NCI-H748 (cell line): Measurements from ENCODE around the gene FMO3.

ENCODE experiments used
- DNase-seq: peaks from one replicate; lab custom pipeline; 2025; ENCODE audit not compliant: unreplicated experiment; lab: John Stamatoyannopoulos, UW

FMO3 gene

DNA sequence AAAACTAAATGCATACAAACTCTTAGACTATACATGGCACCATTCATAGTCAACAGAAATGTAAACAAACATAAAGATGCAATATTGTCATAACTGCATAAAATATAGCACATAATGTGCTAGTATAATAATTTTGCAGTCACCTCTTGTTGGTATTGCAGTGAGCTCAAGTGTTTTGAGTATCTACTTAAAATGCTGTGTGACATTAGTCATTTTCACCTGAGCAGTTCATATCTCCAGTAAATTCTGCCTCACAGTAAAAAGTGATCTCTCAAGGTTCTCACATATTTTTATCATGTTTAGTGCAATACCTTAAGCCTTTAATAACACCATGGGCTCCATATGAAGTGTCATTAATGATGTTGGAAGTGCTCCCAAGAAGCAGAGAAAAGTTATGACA, 64.8 kb downstream of the FMO3 start:
- no peak for DNase-seq

DNA sequence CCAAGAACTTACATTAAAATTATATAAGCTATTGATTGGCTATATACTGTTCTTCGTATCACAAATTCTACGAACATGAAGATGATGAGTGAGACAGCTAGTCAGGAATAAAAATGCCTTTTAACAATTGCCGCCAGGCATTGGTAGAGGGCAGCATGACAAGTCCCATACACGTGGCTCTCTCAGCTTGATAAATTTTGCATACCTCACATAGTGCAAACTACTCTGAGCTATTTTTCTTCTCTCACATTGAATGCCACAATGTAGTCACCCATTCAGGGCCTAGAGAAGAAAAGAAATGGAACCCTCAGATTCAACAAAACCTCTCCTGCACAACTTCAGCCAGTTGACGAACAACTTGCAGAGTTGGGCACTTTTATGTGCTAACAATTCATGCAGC, 67.4 kb downstream of the FMO3 start:
- no peak for DNase-seq

DNA sequence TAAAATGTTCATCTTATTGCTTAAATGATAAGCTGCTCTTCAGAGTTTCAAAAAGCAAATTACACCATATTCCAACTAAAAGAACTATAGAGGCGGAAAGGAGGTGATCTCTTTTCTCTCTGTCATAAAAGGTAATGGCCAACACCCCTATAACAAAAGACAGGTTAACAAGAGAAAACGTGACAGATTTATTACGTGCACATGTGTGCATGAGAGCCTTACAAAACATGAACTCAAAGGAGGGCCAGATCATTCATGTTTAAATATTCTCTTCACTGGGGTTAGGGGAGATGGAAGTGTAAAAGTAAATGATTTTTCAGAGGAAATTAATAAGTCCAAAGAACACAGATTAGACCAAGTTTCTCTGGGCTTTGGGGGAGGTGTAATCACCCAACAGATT, 67.8 kb downstream of the FMO3 start:
- no peak for DNase-seq

- DNase-seq, result no peak
Observed at GRCh38 chr1:171159148-171159547, 68.4 kb downstream of the FMO3 start.

DNA sequence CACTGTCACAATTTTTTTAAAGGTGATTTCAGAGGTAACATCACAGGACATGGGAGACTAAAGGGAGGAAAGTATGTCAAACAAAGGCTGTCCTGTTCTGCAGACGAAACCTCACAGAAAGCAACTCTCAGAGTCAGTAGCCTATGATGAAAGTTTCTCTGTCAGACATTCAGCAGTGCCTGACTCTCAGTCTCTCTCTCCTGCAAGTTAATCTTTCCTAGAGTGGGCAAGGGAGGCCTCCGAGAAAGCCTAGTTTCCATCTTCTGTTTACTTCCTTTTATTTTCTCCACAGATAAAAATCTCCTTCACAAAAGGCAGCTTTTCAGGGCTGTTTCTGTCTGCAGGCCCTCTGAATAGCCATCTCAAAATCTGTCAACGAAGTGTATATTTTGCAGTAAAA, 69.5 kb downstream of the FMO3 start:
- no peak for DNase-seq

GRCh38 chr1:171160639-171161354, 70.1 kb downstream of the FMO3 start:
- no peak for DNase-seq

- DNase-seq, result no peak
Observed at GRCh38 chr1:171161431-171161830, 70.7 kb downstream of the FMO3 start.

GRCh38 chr1:171166361-171166760, 75.7 kb downstream of the FMO3 start:
- no peak for DNase-seq
